Ascending aorta (tissue), 2 donors: Measurements from ENCODE around the gene TYMS. TPM values are rescaled to one million over a fixed set of nuclear protein-coding genes. Genes with fewer than 3 reads are reported as not detected.
A peak's percentile ranks its signal among the peaks of the same experiment; 100 is the strongest.

Experiments
- DNase-seq, 2 donors: peaks; one replicate each; pipeline ENCODE4 v3.0.0-alpha.2; 2019; ENCODE audit warnings: low spot score in 2 of 2
- H3K27ac ChIP-seq, 2 donors: fragments of 200-600 bp; sonication (generic); one replicate each; pipeline ENCODE4 v1.5.1; 2016 to 2017; ENCODE audit warnings: mild to moderate bottlenecking in 1 of 2
- H3K27me3 ChIP-seq: fragments of 200-600 bp; sonication (generic); one replicate; pipeline ENCODE4 v1.5.1; 2017
- H3K36me3 ChIP-seq, 2 donors: fragments of 200-600 bp; sonication (generic); one replicate each; pipeline ENCODE4 v1.5.1; 2016
- H3K4me1 ChIP-seq, 2 donors: fragments of 200-600 bp; sonication (generic); one replicate each; pipeline ENCODE4 v1.5.1; 2016 to 2017; ENCODE audit warnings: mild to moderate bottlenecking in 1 of 2
- H3K4me3 ChIP-seq, 2 donors: fragments of 200-600 bp; sonication (generic); one replicate each; pipeline ENCODE4 v1.5.1; 2016 to 2017; ENCODE audit warnings: mild to moderate bottlenecking in 1 of 2
- H3K9me3 ChIP-seq, 2 donors: fragments of 200-600 bp; sonication (generic); one replicate each; pipeline ENCODE4 v1.5.1; 2016
- intact Hi-C: fragments of 100-400 bp; cut with DNase I; formaldehyde crosslinking; loops from one replicate; pipeline ENCODE4 v1.15.1; 2023
- total RNA-seq: library from RNA; depleted of rRNA; stranded (reverse); fragments of >200 nt; gene quantifications from one replicate; pipeline ENCODE4 v1.1.0, GENCODE V29; 2016
- TF ChIP-seq, protein P1 (sequence below), 3 experiments: fragments of 200-600 bp in 2 of 3; fragments of 450-650 bp in 1 of 3; sonication (generic) in 2 of 3; IDR thresholded peaks; one replicate each; pipeline ENCODE4 v1.5.1; 2016 to 2019; ENCODE audit warnings: antibody characterized with exemption in 3 of 3, mild to moderate bottlenecking in 1 of 3, moderate library complexity in 1 of 3

Gene TYMS
- total RNA-seq, 1 donor from 2014 or later: 0.53 TPM

GRCh38 chr18:615092-615521, 42.3 kb upstream of the TYMS start:
- H3K36me3 ChIP-seq: no peaks in the 10 kb centered on the region
- H3K9me3 ChIP-seq: no peaks in the 10 kb centered on the region
- DNase-seq: no peak
- no peaks in the 10 kb centered on the region for H3K27me3 ChIP-seq
- H3K4me1 ChIP-seq: no peaks in the 10 kb centered on the region
- TF ChIP-seq, protein P1, sequence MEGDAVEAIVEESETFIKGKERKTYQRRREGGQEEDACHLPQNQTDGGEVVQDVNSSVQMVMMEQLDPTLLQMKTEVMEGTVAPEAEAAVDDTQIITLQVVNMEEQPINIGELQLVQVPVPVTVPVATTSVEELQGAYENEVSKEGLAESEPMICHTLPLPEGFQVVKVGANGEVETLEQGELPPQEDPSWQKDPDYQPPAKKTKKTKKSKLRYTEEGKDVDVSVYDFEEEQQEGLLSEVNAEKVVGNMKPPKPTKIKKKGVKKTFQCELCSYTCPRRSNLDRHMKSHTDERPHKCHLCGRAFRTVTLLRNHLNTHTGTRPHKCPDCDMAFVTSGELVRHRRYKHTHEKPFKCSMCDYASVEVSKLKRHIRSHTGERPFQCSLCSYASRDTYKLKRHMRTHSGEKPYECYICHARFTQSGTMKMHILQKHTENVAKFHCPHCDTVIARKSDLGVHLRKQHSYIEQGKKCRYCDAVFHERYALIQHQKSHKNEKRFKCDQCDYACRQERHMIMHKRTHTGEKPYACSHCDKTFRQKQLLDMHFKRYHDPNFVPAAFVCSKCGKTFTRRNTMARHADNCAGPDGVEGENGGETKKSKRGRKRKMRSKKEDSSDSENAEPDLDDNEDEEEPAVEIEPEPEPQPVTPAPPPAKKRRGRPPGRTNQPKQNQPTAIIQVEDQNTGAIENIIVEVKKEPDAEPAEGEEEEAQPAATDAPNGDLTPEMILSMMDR (IDR thresholded peaks at IDR 0.05): no peak
- intact Hi-C loops: loop anchor here (5.0 kb wide), 1 partner anchor 348 kb away; the partner anchor contains the start of gene THOC1
- no peak overlapping the region for H3K27ac ChIP-seq
- no peak overlapping the region for H3K4me3 ChIP-seq

DNA sequence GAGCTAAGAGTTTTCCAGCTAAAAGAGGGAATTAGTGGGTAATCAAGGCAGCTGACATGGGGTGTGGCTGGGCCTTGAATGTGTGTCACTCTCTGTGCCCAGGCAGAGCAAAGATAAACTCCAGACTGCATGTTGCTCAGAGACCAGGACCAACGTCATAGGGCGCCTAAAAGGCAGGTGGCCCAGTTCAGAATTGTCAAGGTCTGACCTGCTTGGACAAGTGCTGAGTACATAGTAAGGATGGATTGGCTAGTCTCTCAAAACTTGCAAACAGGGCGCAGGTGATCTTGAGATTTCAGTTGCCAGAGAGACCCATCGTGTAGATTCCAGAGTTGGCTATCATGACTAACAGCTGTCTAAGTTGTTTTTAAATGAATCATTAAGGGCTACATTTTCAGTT, 41.7 kb upstream of the TYMS start:
- DNase-seq: no peak
- Histone ChIP-seq H3K27me3 (no peaks in the 10 kb centered on the region), H3K27ac (no peak overlapping the region), H3K36me3 (no peaks in the 10 kb centered on the region), H3K9me3 (no peaks in the 10 kb centered on the region), H3K4me1 (no peaks in the 10 kb centered on the region), H3K4me3 (no peak overlapping the region)
- TF ChIP-seq, protein P1 (IDR thresholded peaks at IDR 0.05): no peak
- intact Hi-C loops: loop anchor here (1.0 to 5.0 kb wide), 2 partner anchors 329 to 348 kb away; partner anchors contain the start of gene THOC1

DNA sequence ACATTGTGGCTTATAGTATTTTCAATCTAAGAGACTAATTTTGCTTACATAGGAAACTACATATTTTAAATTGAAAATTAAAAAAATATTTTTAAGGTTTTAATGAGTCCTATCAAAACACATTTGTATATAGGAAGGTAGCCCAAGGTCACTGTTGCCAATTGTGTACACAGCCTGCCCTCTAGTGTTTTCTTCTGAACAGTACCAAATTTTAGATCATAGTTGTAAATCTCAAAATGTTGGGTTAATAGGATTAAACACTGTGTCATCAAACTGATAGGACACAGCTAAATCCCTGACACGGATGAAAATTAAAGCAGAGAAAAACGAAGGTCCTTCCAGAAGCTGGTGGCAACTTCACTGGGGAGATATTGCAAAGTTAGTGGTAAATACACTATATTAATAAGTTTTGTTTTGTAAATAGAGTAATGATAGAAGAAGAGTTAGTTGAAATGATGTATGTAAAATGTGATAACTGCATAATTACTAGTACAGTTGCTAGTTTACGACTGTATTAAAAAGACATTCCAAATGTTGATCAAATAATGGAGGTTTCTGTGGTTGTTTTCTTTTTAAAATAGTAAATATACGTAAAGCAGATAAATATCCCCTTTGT, 41.0 kb upstream of the TYMS start:
- intact Hi-C loops: loop anchor here (1.0 to 5.0 kb wide), 2 partner anchors 330 to 349 kb away; partner anchors contain the start of gene THOC1
- H3K9me3 ChIP-seq: no peaks in the 10 kb centered on the region
- no peak overlapping the region for H3K4me3 ChIP-seq
- H3K36me3 ChIP-seq: no peaks in the 10 kb centered on the region
- H3K27me3 ChIP-seq: no peaks in the 10 kb centered on the region
- no peak overlapping the region for H3K27ac ChIP-seq
- DNase-seq: no peak
- H3K4me1 ChIP-seq: no peaks in the 10 kb centered on the region
- TF ChIP-seq, protein P1 (IDR thresholded peaks at IDR 0.05): peak; percentile 56 to 86 (median 60)

DNA sequence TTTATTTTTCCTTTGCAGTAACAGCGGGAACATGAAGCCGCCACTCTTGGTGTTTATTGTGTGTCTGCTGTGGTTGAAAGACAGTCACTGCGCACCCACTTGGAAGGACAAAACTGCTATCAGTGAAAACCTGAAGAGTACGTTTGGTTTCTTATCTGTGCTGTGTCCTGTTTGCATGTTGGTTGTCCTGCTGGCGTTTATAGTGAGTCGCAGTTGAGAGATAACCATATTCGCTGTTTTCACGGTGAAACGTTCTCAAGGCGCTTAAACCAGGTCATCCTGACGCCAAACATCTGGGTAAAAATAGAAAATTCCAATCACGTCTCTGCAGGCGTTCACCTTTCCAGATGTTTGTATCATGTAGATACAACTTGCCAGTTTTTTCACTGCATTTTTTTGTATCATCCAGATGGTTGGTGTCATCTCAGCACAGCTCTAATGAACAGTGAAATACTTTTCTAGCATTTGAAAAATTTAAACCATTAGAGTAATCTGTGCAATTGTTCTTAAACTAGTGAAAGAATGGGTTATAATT, 39.4 kb upstream of the TYMS start:
- no peak overlapping the region for H3K27ac ChIP-seq
- no peaks in the 10 kb centered on the region for H3K9me3 ChIP-seq
- intact Hi-C loops: loop anchor here (5.0 kb wide), 1 partner anchor 351 kb away; the partner anchor contains the start of gene THOC1
- H3K4me3 ChIP-seq: no peak overlapping the region
- H3K36me3 ChIP-seq: no peaks in the 10 kb centered on the region
- no peaks in the 10 kb centered on the region for H3K4me1 ChIP-seq
- H3K27me3 ChIP-seq: no peaks in the 10 kb centered on the region
- TF ChIP-seq, protein P1 (IDR thresholded peaks at IDR 0.05): no peak
- DNase-seq: no peak

DNA sequence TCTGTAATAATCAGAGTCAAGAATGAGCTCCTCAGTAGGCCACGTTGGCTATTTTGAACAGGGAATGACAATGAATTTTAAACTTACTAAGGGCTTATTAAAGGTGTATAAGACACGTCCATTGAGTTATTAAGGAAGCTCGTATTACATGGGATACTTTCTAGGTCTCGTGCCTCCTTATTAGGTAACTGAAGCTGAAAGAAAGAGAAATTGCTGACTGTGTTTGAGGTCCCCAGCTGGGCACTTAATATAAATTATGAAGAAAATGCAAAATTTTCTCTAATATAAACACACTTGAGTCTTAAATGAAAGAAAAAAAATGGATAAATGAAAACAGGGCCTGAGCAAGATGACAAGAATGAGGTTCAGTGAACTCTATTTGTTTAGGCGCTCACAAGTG, 38.8 kb upstream of the TYMS start:
- intact Hi-C loops: loop anchor here (5.0 kb wide), 1 partner anchor 351 kb away; the partner anchor contains the start of gene THOC1
- Histone ChIP-seq H3K27ac (no peak overlapping the region), H3K27me3 (no peaks in the 10 kb centered on the region), H3K9me3 (no peaks in the 10 kb centered on the region), H3K4me1 (no peaks in the 10 kb centered on the region), H3K36me3 (no peaks in the 10 kb centered on the region), H3K4me3 (no peak overlapping the region)
- no peak for DNase-seq
- TF ChIP-seq, protein P1 (IDR thresholded peaks at IDR 0.05): no peak
